ENCODE data around the gene C9orf43. TPM values are rescaled to one million over a fixed set of nuclear protein-coding genes. Genes with fewer than 3 reads are reported as not detected.
"Not testable (repeated sequence)": the region's sequence is repeated elsewhere in the genome, so short reads cannot be mapped to it uniquely, and the experiment has no call there.

Gene C9orf43
- total RNA-seq, 1 donor from 2014 or later = 0.35 TPM

GRCh38 chr9:113380869-113381378, 29.6 kb upstream of the C9orf43 start:
- intact Hi-C loops (cut with DNase I) = no loop called here
- no peaks in the 10 kb centered on the region for H3K36me3 ChIP-seq
- H3K4me1 ChIP-seq = no peaks in the 10 kb centered on the region
- TF ChIP-seq CTCF (IDR thresholded peaks at IDR 0.05) = no peak
- H3K9me3 ChIP-seq = no peaks in the 10 kb centered on the region
- H3K4me3 ChIP-seq = no peak overlapping the region
- ATAC-seq = no peak
- no peaks in the 10 kb centered on the region for H3K27me3 ChIP-seq (ENCODE audit: low read depth)
- H3K27ac ChIP-seq = no peak overlapping the region
- no peak for DNase-seq

GRCh38 chr9:113381441-113381840, 29.1 kb upstream of the C9orf43 start:
- intact Hi-C loops (cut with DNase I); DNase-seq: not testable (repeated sequence)

GRCh38 chr9:113381909-113382411, 28.6 kb upstream of the C9orf43 start:
- Histone ChIP-seq H3K27ac (peak overlapping the region; percentile 1), H3K9me3 (no peaks in the 10 kb centered on the region), H3K4me3 (no peak overlapping the region), H3K27me3 (ENCODE audit: low read depth) (no peaks in the 10 kb centered on the region), H3K4me1 (no peaks in the 10 kb centered on the region), H3K36me3 (peaks cover under 1% of the 10 kb centered on the region)
- TF ChIP-seq CTCF (IDR thresholded peaks at IDR 0.05) = no peak
- DNase-seq = no peak
- intact Hi-C loops (cut with DNase I) = no loop called here
- peak; percentile 69 to 82 for ATAC-seq

More at GRCh38 chr9:113381441-113381840, 29.1 kb upstream of the C9orf43 start:
- ATAC-seq; H3K9me3 ChIP-seq; H3K4me3 ChIP-seq; H3K36me3 ChIP-seq; H3K27me3 ChIP-seq (ENCODE audit: low read depth); H3K4me1 ChIP-seq: not testable (repeated sequence)
- H3K27ac ChIP-seq = peak overlapping the region; percentile 1

GRCh38 chr9:113386571-113387393, 23.8 kb upstream of the C9orf43 start:
- ATAC-seq = no peak
- Histone ChIP-seq H3K4me1 (no peaks in the 10 kb centered on the region), H3K9me3 (no peaks in the 10 kb centered on the region), H3K27ac (no peak overlapping the region), H3K27me3 (ENCODE audit: low read depth) (no peaks in the 10 kb centered on the region), H3K4me3 (no peak overlapping the region), H3K36me3 (peaks cover 49% of the 10 kb centered on the region)
- TF ChIP-seq CTCF (IDR thresholded peaks at IDR 0.05) = no peak
- intact Hi-C loops (cut with DNase I) = no loop called here
- no peak for DNase-seq

- H3K27me3 ChIP-seq (ENCODE audit: low read depth) = no peaks in the 10 kb centered on the region
- no peaks in the 10 kb centered on the region for H3K4me1 ChIP-seq
- no peak for DNase-seq
- no peaks in the 10 kb centered on the region for H3K9me3 ChIP-seq
- intact Hi-C loops (cut with DNase I) = no loop called here
- H3K36me3 ChIP-seq = peaks cover 58% of the 10 kb centered on the region
- no peak overlapping the region for H3K27ac ChIP-seq
- H3K4me3 ChIP-seq = no peak overlapping the region
- TF ChIP-seq CTCF (IDR thresholded peaks at IDR 0.05) = no peak
- no peak for ATAC-seq
Observed at GRCh38 chr9:113387560-113388230, 22.9 kb upstream of the C9orf43 start.

All from lower lobe of right lung (tissue), 2 donors.